Mesodermal cell (in vitro differentiated cells): Measurements from ENCODE around the gene MAPKBP1.

ENCODE experiments used
- H3K27ac ChIP-seq: 2 replicates; pipeline ENCODE4 v1.7.0; 2013; ENCODE audit warnings: mild to moderate bottlenecking, low read depth, low read length, moderate library complexity; ENCODE audit not compliant: severe bottlenecking
- H3K36me3 ChIP-seq: 2 replicates; pipeline ENCODE4 v1.7.1; 2013; ENCODE audit warnings: mild to moderate bottlenecking, low read length, moderate library complexity; ENCODE audit not compliant: control insufficient read depth, insufficient read depth
- H3K4me1 ChIP-seq: one replicate; pipeline ENCODE4 v1.7.1; 2013; ENCODE audit warnings: mild to moderate bottlenecking, low read length; ENCODE audit not compliant: insufficient read depth, control insufficient read depth, poor library complexity, severe bottlenecking
- H3K4me3 ChIP-seq: 2 replicates; pipeline ENCODE4 v1.7.0; 2013; ENCODE audit warnings: low read length, control low read depth, mild to moderate bottlenecking; ENCODE audit not compliant: insufficient read depth, poor library complexity, severe bottlenecking; ENCODE audit errors: extremely low read depth
- H3K9me3 ChIP-seq: 2 replicates; pipeline ENCODE4 v1.7.1; 2013; ENCODE audit warnings: mild to moderate bottlenecking, low read length, moderate library complexity; ENCODE audit not compliant: control insufficient read depth
- WGBS, 2 experiments: methylation state at CpG; one replicate each; pipeline ENCODE4 v1.1.5; 2013; ENCODE audit warnings: missing lambda C conversion rate in 2 of 2; ENCODE audit not compliant: insufficient coverage in 2 of 2; 5-methylcytosine and 5-hydroxymethylcytosine counted together

Gene MAPKBP1

GRCh38 chr15:41838400-41838897 lies 64.2 kb downstream of the MAPKBP1 start, which contains the start of gene PLA2G4B:
TSS of gene PLA2G4B (plus strand) at chr15:41838847. CDS start at chr15:41838914, 67 bp downstream.
- Histone ChIP-seq H3K27ac (no peak within 1 kb of the TSS), H3K4me1 (peaks cover 6% of the 10 kb centered on the region), H3K36me3 (peaks cover 6% of the 10 kb centered on the region), H3K4me3 (no peak within 1 kb of the TSS), H3K9me3 (no peaks in the 10 kb centered on the region)
- WGBS, 2 experiments: 88 to 94% methylated on average over 6 of the region's 6 CpGs

- Histone ChIP-seq H3K4me3 (no peak overlapping the region), H3K9me3 (no peaks in the 10 kb centered on the region), H3K4me1 (peaks cover 6% of the 10 kb centered on the region), H3K36me3 (peaks cover 6% of the 10 kb centered on the region), H3K27ac (no peak overlapping the region)
- WGBS, 2 experiments: 94 to 95% methylated on average over 11 to 14 of the region's 16 CpGs
These were observed 65.7 kb downstream of the MAPKBP1 start for GRCh38 chr15:41839781-41840491.

- H3K36me3 ChIP-seq: peaks cover 6% of the 10 kb centered on the region
- no peak overlapping the region for H3K4me3 ChIP-seq
- no peak overlapping the region for H3K27ac ChIP-seq
- H3K4me1 ChIP-seq: peaks cover 4% of the 10 kb centered on the region
- 90 to 93% methylated on average over 11 to 13 of the region's 15 CpGs for WGBS, 2 experiments
- no peaks in the 10 kb centered on the region for H3K9me3 ChIP-seq
These were observed 66.4 kb downstream of the MAPKBP1 start for GRCh38 chr15:41840673-41841072.

GRCh38 chr15:41841131-41841530 lies 66.8 kb downstream of the MAPKBP1 start:
- Histone ChIP-seq H3K9me3 (no peaks in the 10 kb centered on the region), H3K4me1 (no peaks in the 10 kb centered on the region), H3K4me3 (no peak overlapping the region), H3K27ac (no peak overlapping the region), H3K36me3 (peaks cover 6% of the 10 kb centered on the region)
- WGBS, 2 experiments: 92 to 100% methylated on average over 8 of the region's 10 CpGs

GRCh38 chr15:41842229-41842628 lies 67.9 kb downstream of the MAPKBP1 start:
- WGBS, 2 experiments: 79 to 80% methylated on average over 7 of the region's 12 CpGs

GRCh38 chr15:41843571-41843970 lies 69.3 kb downstream of the MAPKBP1 start:
- 78 to 100% methylated on average over 8 to 9 of the region's 10 CpGs for WGBS, 2 experiments
- Histone ChIP-seq H3K4me3 (no peak overlapping the region), H3K4me1 (no peaks in the 10 kb centered on the region), H3K36me3 (peaks cover 12% of the 10 kb centered on the region), H3K9me3 (no peaks in the 10 kb centered on the region), H3K27ac (no peak overlapping the region)

More at GRCh38 chr15:41842229-41842628, 67.9 kb downstream of the MAPKBP1 start:
- H3K4me3 ChIP-seq: no peak overlapping the region
- no peaks in the 10 kb centered on the region for H3K4me1 ChIP-seq
- H3K27ac ChIP-seq: no peak overlapping the region
- peaks cover 8% of the 10 kb centered on the region for H3K36me3 ChIP-seq
- no peaks in the 10 kb centered on the region for H3K9me3 ChIP-seq

- WGBS, 2 experiments: 86 to 89% methylated on average over 12 of the region's 12 CpGs
These were observed 70.5 kb downstream of the MAPKBP1 start for GRCh38 chr15:41844814-41845213.

GRCh38 chr15:41847206-41847605 lies 72.9 kb downstream of the MAPKBP1 start:
- no peak overlapping the region for H3K4me3 ChIP-seq
- no peak overlapping the region for H3K27ac ChIP-seq
- WGBS, 2 experiments: 94 to 96% methylated on average over 13 to 14 of the region's 14 CpGs
- H3K4me1 ChIP-seq: no peaks in the 10 kb centered on the region
- H3K36me3 ChIP-seq: peaks cover 12% of the 10 kb centered on the region
- H3K9me3 ChIP-seq: no peaks in the 10 kb centered on the region

More at GRCh38 chr15:41844814-41845213, 70.5 kb downstream of the MAPKBP1 start:
- no peak overlapping the region for H3K4me3 ChIP-seq
- H3K27ac ChIP-seq: no peak overlapping the region
- H3K4me1 ChIP-seq: no peaks in the 10 kb centered on the region
- H3K36me3 ChIP-seq: peaks cover 12% of the 10 kb centered on the region
- no peaks in the 10 kb centered on the region for H3K9me3 ChIP-seq

- WGBS, 2 experiments: 83 to 96% methylated on average over 8 to 9 of the region's 9 CpGs
These were observed 73.7 kb downstream of the MAPKBP1 start for GRCh38 chr15:41847981-41848380.

GRCh38 chr15:41848631-41849030 lies 74.3 kb downstream of the MAPKBP1 start:
- no peaks in the 10 kb centered on the region for H3K9me3 ChIP-seq
- no peaks in the 10 kb centered on the region for H3K4me1 ChIP-seq
- H3K36me3 ChIP-seq: peaks cover 12% of the 10 kb centered on the region
- H3K4me3 ChIP-seq: no peak overlapping the region
- WGBS, 2 experiments: 93 to 96% methylated on average over 7 to 10 of the region's 10 CpGs
- no peak overlapping the region for H3K27ac ChIP-seq

More at GRCh38 chr15:41847981-41848380, 73.7 kb downstream of the MAPKBP1 start:
- Histone ChIP-seq H3K4me1 (no peaks in the 10 kb centered on the region), H3K4me3 (no peak overlapping the region), H3K9me3 (no peaks in the 10 kb centered on the region), H3K27ac (no peak overlapping the region), H3K36me3 (peaks cover 12% of the 10 kb centered on the region)

GRCh38 chr15:41849204-41849603 lies 74.9 kb downstream of the MAPKBP1 start:
- no peak overlapping the region for H3K4me3 ChIP-seq
- H3K9me3 ChIP-seq: no peaks in the 10 kb centered on the region
- WGBS, 2 experiments: 91 to 92% methylated on average over 3 to 5 of the region's 6 CpGs
- peaks cover 12% of the 10 kb centered on the region for H3K36me3 ChIP-seq
- no peak overlapping the region for H3K27ac ChIP-seq
- H3K4me1 ChIP-seq: no peaks in the 10 kb centered on the region
